HCT116 (cell line): ENCODE measurements around the gene KCNIP3. TPM values are rescaled to one million over a fixed set of nuclear protein-coding genes. Genes with fewer than 3 reads are reported as not detected.

Experiments
- ATAC-seq: fragments of 200-7000 bp; cut with Tn5 transposase; 2 replicates; pipeline ENCODE4 v1.9.1; 2020; ENCODE audit warnings: mild to moderate bottlenecking, moderate library complexity
- BruUV-seq: library from RNA; stranded (reverse); fragments of 400-500 nt; replicated peaks from 2 replicates; lab custom pipeline; 2021; lab: Mats Ljungman, UMichigan
- CTCF ChIA-PET: fragments of 300-600 bp; sonication (Branson Sonifier 250); formaldehyde crosslinking; loops from one replicate; lab custom pipeline; 2021; ENCODE audit warnings: antibody characterized with exemption; lab: Charles Lee
- POLR2A ChIA-PET: fragments of 300-600, 350-600 bp; sonication (Branson Sonifier 250); formaldehyde crosslinking; loops from one replicate; lab custom pipeline; 2021; ENCODE audit warnings: antibody characterized with exemption; lab: Charles Lee
- RAD21 ChIA-PET, 2 experiments: fragments of 300-600 bp; sonication (Branson Sonifier 250); formaldehyde crosslinking; loops; one replicate each; lab custom pipeline; 2023; ENCODE audit warnings: low total read pairs in 2 of 2; ENCODE audit not compliant: uncharacterized antibody in 2 of 2, unreplicated experiment in 2 of 2, low non-redundant PET in 1 of 2; lab: Charles Lee
- DNase-seq: peaks from one replicate; pipeline ENCODE4 v3.0.0-alpha.2; 2010; ENCODE audit warnings: low read depth, low spot score
- H2AFZ ChIP-seq: fragments of 200-600 bp; shearing (Covaris generic), sonication (generic); 2 replicates; pipeline ENCODE4 v1.6.1; 2017; ENCODE audit warnings: low read depth, mixed run types, mixed read lengths, antibody characterized with exemption, low read length; ENCODE audit not compliant: poor library complexity, severe bottlenecking
- H3K27ac ChIP-seq: 2 replicates; pipeline ENCODE4 v1.5.1; 2012; ENCODE audit warnings: low read depth, low read length
- H3K27me3 ChIP-seq: fragments of 200-600 bp; sonication (generic); 2 replicates; pipeline ENCODE4 v1.6.1; 2016; ENCODE audit warnings: mixed run types, low read length, mixed read lengths; ENCODE audit not compliant: insufficient read depth
- H3K36me3 ChIP-seq, 2 experiments: fragments of 200-500 bp in 1 of 2; fragments of 200-600 bp in 1 of 2; sonication (Bioruptor generic) in 1 of 2; sonication (generic) in 1 of 2; 2 replicates each; pipeline versions ENCODE4 v1.5.1 to v1.6.1; 2014 to 2016; ENCODE audit warnings: low read length in 2 of 2, inconsistent platforms in 1 of 2, mixed read lengths in 1 of 2, mixed run types in 1 of 2; ENCODE audit not compliant: insufficient read depth in 2 of 2, control insufficient read depth in 1 of 2
- H3K4me1 ChIP-seq, 2 experiments: fragments of 200-600 bp in 1 of 2; sonication (generic) in 1 of 2; 2 replicates each; pipeline versions ENCODE4 v1.5.1 to v1.6.1; 2012 to 2017; ENCODE audit warnings: low read length in 2 of 2, inconsistent platforms in 1 of 2, mild to moderate bottlenecking in 1 of 2, mixed read lengths in 1 of 2, mixed run types in 1 of 2, moderate library complexity in 1 of 2; ENCODE audit not compliant: insufficient read depth in 2 of 2, control insufficient read depth in 1 of 2
- H3K4me2 ChIP-seq: fragments of 200-600 bp; sonication (generic); 2 replicates; pipeline ENCODE4 v1.6.1; 2017; ENCODE audit warnings: mixed run types, low read length, mixed read lengths
- H3K4me3 ChIP-seq, 2 experiments: fragments of 200-600 bp in 1 of 2; sonication (generic) in 1 of 2; replicated peaks in 1 of 2; 2 replicates each; pipeline ENCODE4 v1.5.1; 2011 to 2016; ENCODE audit warnings: low read length in 2 of 2, control low read depth in 1 of 2, low read depth in 1 of 2, mild to moderate bottlenecking in 1 of 2, mixed read lengths in 1 of 2, mixed run types in 1 of 2
- H3K79me2 ChIP-seq: fragments of 200-600 bp; sonication (generic); 2 replicates; pipeline ENCODE4 v1.6.1; 2017; ENCODE audit warnings: mild to moderate bottlenecking, mixed run types, low read length, moderate library complexity, mixed read lengths; ENCODE audit not compliant: insufficient read depth
- H3K9ac ChIP-seq: fragments of 200-600 bp; sonication (generic); 2 replicates; pipeline ENCODE4 v1.6.1; 2016; ENCODE audit warnings: low read length, mixed read lengths
- H3K9me2 ChIP-seq: fragments of 200-600 bp; sonication (generic), shearing (Covaris generic); 2 replicates; pipeline ENCODE4 v1.6.1; 2017; ENCODE audit warnings: mixed run types, mild to moderate bottlenecking, moderate library complexity; ENCODE audit not compliant: insufficient read depth
- H3K9me3 ChIP-seq, 2 experiments: fragments of 200-500 bp in 1 of 2; fragments of 200-600 bp in 1 of 2; sonication (Bioruptor generic) in 1 of 2; sonication (generic) in 1 of 2; 2 replicates each; pipeline ENCODE4 v1.6.1; 2014 to 2017; ENCODE audit warnings: low read length in 2 of 2, mixed read lengths in 2 of 2, inconsistent platforms in 1 of 2, low read depth in 1 of 2, mild to moderate bottlenecking in 1 of 2, mixed run types in 1 of 2, moderate library complexity in 1 of 2; ENCODE audit not compliant: control insufficient read depth in 1 of 2, insufficient read depth in 1 of 2
- H4K20me1 ChIP-seq: fragments of 200-600 bp; sonication (generic), shearing (Covaris generic); 2 replicates; pipeline ENCODE4 v1.6.1; 2017; ENCODE audit warnings: mixed run types, mild to moderate bottlenecking, moderate library complexity; ENCODE audit not compliant: insufficient read depth
- CBX3 ChIP-seq: IDR thresholded peaks from 2 replicates; pipeline ENCODE4 v1.6.1; 2012; ENCODE audit warnings: low read depth
- CEBPB ChIP-seq: IDR thresholded peaks from 2 replicates; pipeline ENCODE4 v1.6.1; 2012; ENCODE audit warnings: low read depth
- CTCF ChIP-seq, 3 experiments: fragments of 200-600 bp in 1 of 3; sonication (generic) in 1 of 3; IDR thresholded peaks in 2 of 3; conservative IDR thresholded peaks in 1 of 3; 2 replicates each; pipeline ENCODE4 v1.5.1; 2012 to 2017; ENCODE audit warnings: low read depth in 2 of 3, low read length in 2 of 3, antibody characterized with exemption in 1 of 3, borderline replicate concordance in 1 of 3, control low read depth in 1 of 3, mild to moderate bottlenecking in 1 of 3, mixed read lengths in 1 of 3, mixed run types in 1 of 3, moderate library complexity in 1 of 3; ENCODE audit not compliant: insufficient read depth in 1 of 3
- ELF1 ChIP-seq: IDR thresholded peaks from 2 replicates; pipeline ENCODE4 v1.6.1; 2012; ENCODE audit warnings: low read depth, borderline replicate concordance
- EZH2 ChIP-seq: fragments of 200-600 bp; sonication (generic); IDR thresholded peaks from 2 replicates; pipeline ENCODE4 v1.6.1; 2017; ENCODE audit warnings: antibody characterized with exemption, mixed run types
- EZH2phosphoT487 ChIP-seq: fragments of 200-600 bp; IDR thresholded peaks from 2 replicates; pipeline ENCODE4 v1.6.1; 2018; ENCODE audit warnings: antibody characterized with exemption, borderline replicate concordance
- FOSL1 ChIP-seq: IDR thresholded peaks from 2 replicates; pipeline ENCODE4 v1.6.1; 2012; ENCODE audit warnings: low read depth
- POLR2A ChIP-seq: IDR thresholded peaks from 2 replicates; pipeline ENCODE4 v1.7.0; 2011; ENCODE audit warnings: borderline replicate concordance; ENCODE audit not compliant: insufficient read depth, insufficient read length; ENCODE audit errors: extremely low read depth
- POLR2AphosphoS5 ChIP-seq: IDR thresholded peaks from 2 replicates; pipeline ENCODE4 v1.6.1; 2011; ENCODE audit warnings: mild to moderate bottlenecking, low read depth, low read length, moderate library complexity
- SIN3A ChIP-seq: IDR thresholded peaks from 2 replicates; pipeline ENCODE4 v1.6.1; 2012; ENCODE audit warnings: low read depth
- SRF ChIP-seq: IDR thresholded peaks from 2 replicates; pipeline ENCODE4 v1.6.1; 2012; ENCODE audit warnings: low read depth
- TCF7L2 ChIP-seq: IDR thresholded peaks from 2 replicates; pipeline ENCODE4 v1.7.0; 2011; ENCODE audit warnings: borderline replicate concordance, inconsistent platforms; ENCODE audit not compliant: insufficient read depth, insufficient read length; ENCODE audit errors: extremely low read depth
- YY1 ChIP-seq: IDR thresholded peaks from 2 replicates; pipeline ENCODE4 v1.6.1; 2011; ENCODE audit warnings: low read length, low read depth, moderate library complexity, mild to moderate bottlenecking; ENCODE audit not compliant: insufficient replicate concordance; ENCODE audit errors: extremely low read depth
- ZNF274 ChIP-seq: fragments of 200-500 bp; sonication (Bioruptor generic); IDR thresholded peaks from 2 replicates; pipeline ENCODE4 v1.6.1; 2014; ENCODE audit warnings: mild to moderate bottlenecking, low read depth, low read length, inconsistent platforms
- intact Hi-C: fragments of 100-400 bp; cut with micrococcal nuclease; formaldehyde crosslinking; loops from 2 replicates; pipeline ENCODE4 v1.10.0; 2022
- total RNA-seq: library from RNA; stranded (reverse); gene quantifications from one replicate; pipeline ENCODE4 v1.2.1, GENCODE V29; 2021; ENCODE audit not compliant: unreplicated experiment

The KCNIP3 gene
- total RNA-seq, 1 experiment from 2014 or later: 3.1 TPM

- no peak for DNase-seq
- no peak for ATAC-seq
- H3K36me3 ChIP-seq: no peaks in the 10 kb centered on the region
- ChIA-PET RAD21 (no interaction called here), POLR2A (no interaction called here), CTCF (no interaction called here)
- no peak overlapping the region for H3K4me2 ChIP-seq
- H3K27me3 ChIP-seq: no peaks in the 10 kb centered on the region
- H3K9me2 ChIP-seq: no peaks in the 10 kb centered on the region
- no TSS peak for BruUV-seq
- TF ChIP-seq SIN3A (no peak), POLR2AphosphoS5 (no peak), FOSL1 (no peak), EZH2phosphoT487 (no peak), TCF7L2 (no peak), YY1 (no peak), CEBPB (no peak), ELF1 (no peak), SRF (no peak), EZH2 (no peak), POLR2A (no peak), CTCF (IDR thresholded peaks at IDR 0.05 in 2 of 3, conservative IDR thresholded peaks at IDR 0.05 in 1 of 3; ENCODE audit: borderline replicate concordance in 1 of 3, insufficient read depth in 1 of 3, low read depth in 2 of 3, low read length in 2 of 3) (no peak), CBX3 (no peak), ZNF274 (no peak)
- H4K20me1 ChIP-seq: no peaks in the 10 kb centered on the region
- intact Hi-C loops: no loop called here
- peaks cover 0 to 6% of the 10 kb centered on the region in 2 experiments; a peak in 2 of 4 replicates for H3K4me1 ChIP-seq
- no peak overlapping the region for H3K9ac ChIP-seq
- H3K4me3 ChIP-seq: no peak overlapping the region
- H2AFZ ChIP-seq: no peak overlapping the region
- H3K27ac ChIP-seq: no peak overlapping the region
- H3K9me3 ChIP-seq: no peaks in the 10 kb centered on the region
- H3K79me2 ChIP-seq: no peaks in the 10 kb centered on the region
Observed at GRCh38 chr2:95350774-95351597, 53.8 kb downstream of the KCNIP3 start.
